Neural progenitor cell (in vitro differentiated cells): Measurements from ENCODE around the gene CRISPLD2. TPM values are rescaled to one million over a fixed set of nuclear protein-coding genes. Genes with fewer than 3 reads are reported as not detected.
"Not testable (repeated sequence)": the region's sequence is repeated elsewhere in the genome, so short reads cannot be mapped to it uniquely, and the experiment has no call there.

Experiments used
- DNase-seq: peaks from one replicate; pipeline ENCODE4 v3.0.0-alpha.2; 2016; ENCODE audit warnings: low spot score
- H2AFZ ChIP-seq: fragments of 200-600 bp; sonication (generic); replicated peaks from 2 replicates; pipeline ENCODE4 v1.6.1; 2016; ENCODE audit warnings: antibody characterized with exemption
- H3F3A ChIP-seq: fragments of 200-600 bp; sonication (generic); 2 replicates; pipeline ENCODE4 v1.6.1; 2016; ENCODE audit warnings: antibody characterized with exemption, low read depth
- H3K27ac ChIP-seq: fragments of 200-600 bp; sonication (generic); 2 replicates; pipeline ENCODE4 v1.5.1; 2016; ENCODE audit warnings: mild to moderate bottlenecking
- H3K27me3 ChIP-seq: fragments of 200-600 bp; sonication (generic); 2 replicates; pipeline ENCODE4 v1.6.1; 2016; ENCODE audit warnings: mild to moderate bottlenecking, moderate library complexity
- H3K36me3 ChIP-seq: fragments of 200-600 bp; sonication (generic); 2 replicates; pipeline ENCODE4 v1.5.1; 2016
- H3K4me1 ChIP-seq: fragments of 200-600 bp; sonication (generic); 2 replicates; pipeline ENCODE4 v1.6.1; 2016; ENCODE audit warnings: mixed run types
- H3K4me2 ChIP-seq: fragments of 200-600 bp; sonication (generic); 2 replicates; pipeline ENCODE4 v1.6.1; 2016
- H3K4me3 ChIP-seq: fragments of 200-600 bp; sonication (generic); 2 replicates; pipeline ENCODE4 v1.5.1; 2016
- H3K79me2 ChIP-seq: fragments of 200-600 bp; sonication (generic); 2 replicates; pipeline ENCODE4 v1.6.1; 2016; ENCODE audit warnings: low read depth
- H3K9ac ChIP-seq: fragments of 200-600 bp; sonication (generic); 2 replicates; pipeline ENCODE4 v1.6.1; 2016
- H3K9me3 ChIP-seq: fragments of 200-600 bp; sonication (generic); 2 replicates; pipeline ENCODE4 v1.5.1; 2016; ENCODE audit warnings: low read depth
- H4K20me1 ChIP-seq: fragments of 200-600 bp; sonication (generic); 2 replicates; pipeline ENCODE4 v1.6.1; 2016; ENCODE audit warnings: low read depth
- H3K27ac Mint-ChIP-seq: 3 replicates; pipeline ENCODE4 v1.8.0; 2021; ENCODE audit warnings: mixed read lengths
- H3K27me3 Mint-ChIP-seq: 2 replicates; pipeline ENCODE4 v1.8.0; 2022; ENCODE audit warnings: low read depth, mild to moderate bottlenecking, inconsistent platforms, moderate library complexity, mixed read lengths; ENCODE audit not compliant: insufficient read depth
- H3K36me3 Mint-ChIP-seq: 3 replicates; pipeline ENCODE4 v1.8.0; 2021; ENCODE audit warnings: mixed read lengths
- H3K4me1 Mint-ChIP-seq: 3 replicates; pipeline ENCODE4 v1.8.0; 2021; ENCODE audit warnings: mixed read lengths
- H3K4me3 Mint-ChIP-seq: 3 replicates; pipeline ENCODE4 v1.8.0; 2021; ENCODE audit warnings: mild to moderate bottlenecking, moderate library complexity, mixed read lengths
- H3K9me3 Mint-ChIP-seq: 3 replicates; pipeline ENCODE4 v1.8.0; 2020; ENCODE audit warnings: mixed read lengths
- EZH2 ChIP-seq: fragments of 200-600 bp; sonication (generic); IDR thresholded peaks from 2 replicates; pipeline ENCODE4 v1.6.1; 2017; ENCODE audit warnings: antibody characterized with exemption, mild to moderate bottlenecking, moderate library complexity
- EZH2phosphoT487 ChIP-seq: fragments of 200-600 bp; sonication (generic); IDR thresholded peaks from 2 replicates; pipeline ENCODE4 v1.6.1; 2017; ENCODE audit warnings: antibody characterized with exemption
- total RNA-seq: library from RNA; depleted of rRNA; stranded (reverse); fragments of >200 nt; gene quantifications from 2 replicates; pipeline ENCODE4 v1.2.3, GENCODE V29; 2015; ENCODE audit warnings: low replicate concordance
- TF ChIP-seq, protein P1 (sequence below): fragments of 200-600 bp; sonication (generic); IDR thresholded peaks from 2 replicates; pipeline ENCODE4 v1.5.1; 2017; ENCODE audit warnings: antibody characterized with exemption, mild to moderate bottlenecking

The CRISPLD2 gene
- total RNA-seq, 1 donor from 2014 or later: 0.11 TPM

DNA sequence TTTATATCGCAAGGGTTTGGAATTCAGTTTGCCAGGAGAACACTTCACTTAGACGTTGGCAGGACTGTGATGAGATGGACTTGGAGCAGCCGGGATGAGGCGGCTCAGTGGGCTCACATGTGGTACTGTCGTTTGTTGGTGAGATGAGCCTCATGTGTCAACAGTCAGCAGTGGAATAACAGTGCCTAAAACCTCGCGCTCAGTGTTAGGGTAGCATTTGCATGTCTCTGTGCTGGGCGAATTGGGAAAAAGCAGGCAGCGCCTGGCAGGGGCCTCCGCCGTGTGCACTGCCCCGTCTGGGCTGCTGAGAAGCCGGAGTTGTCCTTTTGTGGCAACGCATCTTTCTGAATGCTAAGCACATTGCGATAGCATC is 49.7 kb downstream of the CRISPLD2 start:
- H3K4me1 ChIP-seq: peaks cover 7% of the 10 kb centered on the region
- no peak overlapping the region for H3K27ac ChIP-seq
- TF ChIP-seq, protein P1, sequence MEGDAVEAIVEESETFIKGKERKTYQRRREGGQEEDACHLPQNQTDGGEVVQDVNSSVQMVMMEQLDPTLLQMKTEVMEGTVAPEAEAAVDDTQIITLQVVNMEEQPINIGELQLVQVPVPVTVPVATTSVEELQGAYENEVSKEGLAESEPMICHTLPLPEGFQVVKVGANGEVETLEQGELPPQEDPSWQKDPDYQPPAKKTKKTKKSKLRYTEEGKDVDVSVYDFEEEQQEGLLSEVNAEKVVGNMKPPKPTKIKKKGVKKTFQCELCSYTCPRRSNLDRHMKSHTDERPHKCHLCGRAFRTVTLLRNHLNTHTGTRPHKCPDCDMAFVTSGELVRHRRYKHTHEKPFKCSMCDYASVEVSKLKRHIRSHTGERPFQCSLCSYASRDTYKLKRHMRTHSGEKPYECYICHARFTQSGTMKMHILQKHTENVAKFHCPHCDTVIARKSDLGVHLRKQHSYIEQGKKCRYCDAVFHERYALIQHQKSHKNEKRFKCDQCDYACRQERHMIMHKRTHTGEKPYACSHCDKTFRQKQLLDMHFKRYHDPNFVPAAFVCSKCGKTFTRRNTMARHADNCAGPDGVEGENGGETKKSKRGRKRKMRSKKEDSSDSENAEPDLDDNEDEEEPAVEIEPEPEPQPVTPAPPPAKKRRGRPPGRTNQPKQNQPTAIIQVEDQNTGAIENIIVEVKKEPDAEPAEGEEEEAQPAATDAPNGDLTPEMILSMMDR: no peak
- no peak for TF ChIP-seq EZH2phosphoT487
- TF ChIP-seq EZH2: no peak
- H3K9me3 ChIP-seq: no peaks in the 10 kb centered on the region
- peaks cover 13% of the 10 kb centered on the region for H3K4me1 Mint-ChIP-seq
- H3K4me3 ChIP-seq: no peak overlapping the region
- no peak overlapping the region for H3K27ac Mint-ChIP-seq
- no peak for DNase-seq
- no peaks in the 10 kb centered on the region for H3K36me3 ChIP-seq
- peaks cover 2% of the 10 kb centered on the region for H3K36me3 Mint-ChIP-seq
- H3F3A ChIP-seq: no peaks in the 10 kb centered on the region
- no peaks in the 10 kb centered on the region for H3K9me3 Mint-ChIP-seq
- no peaks in the 10 kb centered on the region for H4K20me1 ChIP-seq
- no peak overlapping the region for H3K4me2 ChIP-seq
- H3K27me3 ChIP-seq: no peaks in the 10 kb centered on the region
- no peaks in the 10 kb centered on the region for H3K79me2 ChIP-seq
- no peak overlapping the region for H3K4me3 Mint-ChIP-seq
- H2AFZ ChIP-seq: no peak overlapping the region
- peaks cover 7% of the 10 kb centered on the region for H3K27me3 Mint-ChIP-seq
- H3K9ac ChIP-seq: no peak overlapping the region

DNA sequence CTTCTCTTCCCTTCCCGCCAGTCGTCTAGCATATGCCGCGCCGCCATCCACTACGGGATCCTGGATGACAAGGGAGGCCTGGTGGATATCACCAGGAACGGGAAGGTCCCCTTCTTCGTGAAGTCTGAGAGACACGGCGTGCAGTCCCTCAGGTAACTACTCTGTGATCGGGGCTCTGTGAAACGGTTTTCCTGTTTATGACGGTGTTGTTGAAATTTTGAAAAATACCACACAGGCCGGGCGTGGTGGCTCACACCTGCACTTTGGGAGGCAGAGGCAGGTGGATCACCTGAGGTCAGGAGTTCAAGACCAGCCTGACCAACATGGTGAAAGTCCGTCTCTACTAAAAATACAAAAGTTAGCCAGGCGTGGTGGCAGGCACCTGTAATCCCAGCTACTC is 53.2 kb downstream of the CRISPLD2 start:
- H3F3A ChIP-seq, H3K27me3 ChIP-seq, H3K4me1 ChIP-seq, DNase-seq, H3K9me3 Mint-ChIP-seq, H3K4me2 ChIP-seq, H3K9me3 ChIP-seq, H3K9ac ChIP-seq, H3K4me3 Mint-ChIP-seq, H3K27ac ChIP-seq, H4K20me1 ChIP-seq, H3K36me3 Mint-ChIP-seq, H3K4me1 Mint-ChIP-seq, H3K79me2 ChIP-seq, H3K27ac Mint-ChIP-seq, H3K36me3 ChIP-seq, H3K27me3 Mint-ChIP-seq, H3K4me3 ChIP-seq, H2AFZ ChIP-seq: not testable (repeated sequence)

DNA sequence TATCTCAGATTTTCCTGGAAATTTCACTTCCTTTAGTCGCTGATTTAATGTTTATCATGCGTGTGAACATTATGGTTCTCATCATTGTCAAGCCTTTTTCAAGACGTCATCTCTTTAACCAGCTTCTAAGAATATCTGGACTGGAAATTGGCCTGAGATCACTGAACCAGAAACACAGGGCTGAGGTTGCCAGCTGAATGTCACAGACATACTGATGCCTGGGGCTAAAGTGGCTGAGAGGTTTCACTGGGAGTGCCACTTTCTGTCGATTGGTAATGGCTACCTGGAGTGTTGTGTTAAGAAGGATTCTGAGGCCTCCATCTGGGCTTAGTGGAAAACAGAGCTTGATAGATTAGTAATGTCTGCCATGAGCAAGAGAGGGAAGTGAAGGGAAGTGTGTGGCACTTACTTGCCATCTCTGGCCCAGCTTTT is 54.2 kb downstream of the CRISPLD2 start:
- Histone ChIP-seq H3K79me2 (no peaks in the 10 kb centered on the region), H2AFZ (no peak overlapping the region), H3K9me3 (no peaks in the 10 kb centered on the region), H3K9ac (no peak overlapping the region), H3K4me3 (no peak overlapping the region), H4K20me1 (no peaks in the 10 kb centered on the region), H3K36me3 (no peaks in the 10 kb centered on the region), H3K27ac (no peak overlapping the region), H3F3A (peaks cover 3% of the 10 kb centered on the region), H3K4me1 (no peaks in the 10 kb centered on the region), H3K27me3 (no peaks in the 10 kb centered on the region), H3K4me2 (no peak overlapping the region)
- Mint-ChIP-seq H3K27me3 (peaks cover 6% of the 10 kb centered on the region), H3K9me3 (peaks cover 2% of the 10 kb centered on the region), H3K4me3 (no peak overlapping the region), H3K36me3 (peaks cover 2% of the 10 kb centered on the region), H3K27ac (peak overlapping the region; percentile 22), H3K4me1 (peaks cover 4% of the 10 kb centered on the region)
- DNase-seq: no peak
- TF ChIP-seq EZH2phosphoT487 (no peak), EZH2 (no peak)
- TF ChIP-seq, protein P1: no peak

DNA sequence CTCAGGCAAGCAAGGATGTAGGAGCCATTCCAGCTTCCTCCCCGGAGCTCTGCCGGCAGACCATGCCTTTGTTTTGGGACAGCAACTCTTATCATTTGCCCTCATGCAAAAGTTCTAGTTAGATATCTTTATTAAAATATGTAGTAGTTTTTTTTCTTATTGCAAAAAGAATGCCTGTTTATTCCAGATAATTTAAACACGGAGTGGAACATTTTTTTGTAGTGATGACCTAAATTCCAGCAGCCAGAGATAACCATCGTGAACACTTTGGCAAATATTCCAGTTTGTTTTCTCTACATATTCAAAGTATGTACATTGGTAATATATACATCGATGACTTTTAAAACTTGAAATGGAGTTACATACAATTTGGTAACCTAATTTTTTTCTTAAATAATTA is 54.8 kb downstream of the CRISPLD2 start:
- H3K4me3 ChIP-seq: no peak overlapping the region
- no peak overlapping the region for H3K9ac ChIP-seq
- Mint-ChIP-seq H3K9me3 (peaks cover 2% of the 10 kb centered on the region), H3K27ac (peak overlapping the region; percentile 22), H3K36me3 (peaks cover 2% of the 10 kb centered on the region), H3K4me1 (peaks cover 5% of the 10 kb centered on the region), H3K27me3 (peaks cover 7% of the 10 kb centered on the region), H3K4me3 (no peak overlapping the region)
- H3K4me2 ChIP-seq: no peak overlapping the region
- H3K4me1 ChIP-seq: no peaks in the 10 kb centered on the region
- H3K27me3 ChIP-seq: no peaks in the 10 kb centered on the region
- H3K27ac ChIP-seq: no peak overlapping the region
- H2AFZ ChIP-seq: no peak overlapping the region
- peaks cover 3% of the 10 kb centered on the region for H3F3A ChIP-seq
- TF ChIP-seq, protein P1: no peak
- TF ChIP-seq EZH2phosphoT487 (no peak), EZH2 (no peak)
- no peak for DNase-seq
- H3K79me2 ChIP-seq: no peaks in the 10 kb centered on the region
- H3K36me3 ChIP-seq: no peaks in the 10 kb centered on the region
- H3K9me3 ChIP-seq: no peaks in the 10 kb centered on the region
- H4K20me1 ChIP-seq: no peaks in the 10 kb centered on the region
